ENCODE results near the gene SCYL1. TPM values are rescaled to one million over a fixed set of nuclear protein-coding genes. Genes with fewer than 3 reads are reported as not detected.

Gene SCYL1
- total RNA-seq, 1 donor from 2014 or later: 103 TPM

DNA sequence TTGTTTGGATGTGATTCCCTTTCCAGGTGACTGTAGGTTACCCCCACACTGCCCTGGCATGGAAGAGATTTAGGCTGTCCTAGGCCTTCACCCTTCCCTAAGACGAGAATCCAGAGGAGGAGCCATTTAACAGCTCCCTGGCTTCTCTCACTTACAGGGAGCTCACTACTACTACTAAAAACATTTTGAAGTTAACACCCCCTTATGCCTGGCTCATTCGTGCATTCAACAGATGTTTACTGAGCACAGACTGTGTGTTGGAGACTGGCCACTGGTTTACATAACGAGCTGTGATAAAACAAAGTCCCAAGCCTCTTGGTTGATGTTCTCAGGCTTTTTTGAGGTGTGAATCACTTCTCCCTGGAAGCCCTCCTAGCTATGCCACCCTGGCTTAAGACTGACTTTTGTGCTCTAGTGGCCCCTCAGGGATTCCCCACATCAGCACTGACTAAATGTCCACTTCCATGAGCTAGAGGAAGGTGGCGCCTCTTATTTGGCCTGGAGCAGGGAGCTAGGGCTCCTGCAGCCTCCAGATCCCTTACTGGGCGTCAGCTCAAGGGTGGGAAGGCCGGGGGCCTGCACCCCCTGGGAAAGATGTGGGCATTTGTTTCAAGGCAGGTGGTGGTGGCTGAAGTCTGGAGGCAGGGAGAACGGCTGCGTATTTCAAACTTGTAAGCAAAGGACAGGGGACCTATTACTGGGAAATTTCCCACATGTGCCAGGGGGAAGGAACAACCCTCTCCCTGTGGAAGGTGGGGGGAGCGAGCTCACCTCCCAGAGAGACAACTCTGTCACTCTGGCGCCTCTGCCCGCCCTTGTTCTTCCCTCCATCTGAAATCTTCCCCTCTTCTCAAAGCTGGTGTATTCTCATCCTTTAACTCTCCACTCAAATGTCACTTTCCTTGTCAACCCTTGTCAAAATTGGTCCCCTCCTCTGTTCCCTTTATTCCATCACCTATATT is 45.4 kb upstream of the SCYL1 start:
- peak; percentile 45 for TF ChIP-seq CTCF (IDR thresholded peaks at IDR 0.05)
- Mint-ChIP-seq H3K36me3 (ENCODE audit: unreplicated experiment) (no peaks in the 10 kb centered on the region), H3K4me1 (ENCODE audit: unreplicated experiment) (peaks cover 56% of the 10 kb centered on the region), H3K9me3 (ENCODE audit: unreplicated experiment) (no peaks in the 10 kb centered on the region), H3K27me3 (ENCODE audit: unreplicated experiment) (no peaks in the 10 kb centered on the region), H3K4me3 (ENCODE audit: unreplicated experiment) (peak overlapping the region; percentile 56), H3K27ac (ENCODE audit: unreplicated experiment) (peak overlapping the region; percentile 93)
- DNase-seq (ENCODE audit: extremely low spot score, unreplicated experiment): no peak

GRCh38 chr11:65482306-65482850 is 42.5 kb upstream of the SCYL1 start:
- no peak for TF ChIP-seq CTCF (IDR thresholded peaks at IDR 0.05)
- H3K27ac Mint-ChIP-seq (ENCODE audit: unreplicated experiment): peak overlapping the region; percentile 92
- no peaks in the 10 kb centered on the region for H3K27me3 Mint-ChIP-seq (ENCODE audit: unreplicated experiment)
- H3K36me3 Mint-ChIP-seq (ENCODE audit: unreplicated experiment): no peaks in the 10 kb centered on the region
- DNase-seq (ENCODE audit: extremely low spot score, unreplicated experiment): no peak
- no peaks in the 10 kb centered on the region for H3K9me3 Mint-ChIP-seq (ENCODE audit: unreplicated experiment)
- peaks cover 72% of the 10 kb centered on the region for H3K4me1 Mint-ChIP-seq (ENCODE audit: unreplicated experiment)
- no peak overlapping the region for H3K4me3 Mint-ChIP-seq (ENCODE audit: unreplicated experiment)

GRCh38 chr11:65485920-65486219 is 39.0 kb upstream of the SCYL1 start:
- Mint-ChIP-seq H3K36me3 (ENCODE audit: unreplicated experiment) (no peaks in the 10 kb centered on the region), H3K4me1 (ENCODE audit: unreplicated experiment) (peaks cover 76% of the 10 kb centered on the region), H3K27ac (ENCODE audit: unreplicated experiment) (no peak overlapping the region), H3K4me3 (ENCODE audit: unreplicated experiment) (no peak overlapping the region), H3K9me3 (ENCODE audit: unreplicated experiment) (no peaks in the 10 kb centered on the region), H3K27me3 (ENCODE audit: unreplicated experiment) (no peaks in the 10 kb centered on the region)
- TF ChIP-seq CTCF (IDR thresholded peaks at IDR 0.05): no peak
- no peak for DNase-seq (ENCODE audit: extremely low spot score, unreplicated experiment)

DNA sequence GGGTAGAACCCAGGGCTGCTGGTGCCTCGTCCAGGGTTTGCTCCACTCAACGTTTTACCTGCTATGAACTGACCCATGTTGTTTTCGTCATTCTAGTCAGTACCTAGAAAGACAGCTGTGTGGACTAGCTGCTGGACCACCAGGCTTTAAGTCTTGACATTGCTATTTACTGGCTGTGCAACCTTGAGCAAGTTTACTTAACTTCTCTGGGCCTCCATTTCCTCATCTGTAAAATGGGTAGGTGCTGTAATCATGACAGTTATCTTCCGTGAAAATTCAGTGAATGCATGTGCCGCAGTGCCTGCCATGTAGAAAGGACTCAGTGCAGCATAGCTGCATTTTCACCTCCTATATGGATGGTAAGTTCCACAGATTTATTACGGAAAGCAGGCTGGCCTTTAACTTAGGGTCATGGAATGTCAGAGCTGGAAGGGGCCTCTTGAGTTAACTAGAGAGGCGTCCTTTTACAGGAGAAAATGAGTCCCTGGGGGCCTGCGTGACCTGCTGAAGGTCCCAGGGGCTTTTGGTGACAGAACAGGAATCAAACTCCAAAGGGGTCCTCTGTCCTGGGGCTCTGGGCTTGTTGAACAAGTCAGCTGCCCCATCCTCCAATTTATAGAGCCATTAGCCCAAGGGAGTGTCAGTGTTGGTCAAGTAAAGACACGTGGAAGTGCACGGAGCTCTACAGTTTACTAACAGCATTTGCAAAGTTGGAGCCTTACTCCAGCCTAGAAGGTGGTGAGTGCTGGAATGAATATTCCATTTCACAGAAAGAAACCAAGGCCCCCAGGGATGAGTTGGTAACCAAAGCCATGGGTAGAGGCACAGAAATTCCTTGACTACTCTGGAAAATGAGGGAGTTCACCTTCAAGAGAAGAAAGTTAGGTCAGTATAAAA is 38.1 kb upstream of the SCYL1 start:
- no peaks in the 10 kb centered on the region for H3K9me3 Mint-ChIP-seq (ENCODE audit: unreplicated experiment)
- peaks cover 81% of the 10 kb centered on the region for H3K4me1 Mint-ChIP-seq (ENCODE audit: unreplicated experiment)
- no peaks in the 10 kb centered on the region for H3K36me3 Mint-ChIP-seq (ENCODE audit: unreplicated experiment)
- H3K27me3 Mint-ChIP-seq (ENCODE audit: unreplicated experiment): no peaks in the 10 kb centered on the region
- no peak for TF ChIP-seq CTCF (IDR thresholded peaks at IDR 0.05)
- DNase-seq (ENCODE audit: extremely low spot score, unreplicated experiment): no peak
- no peak overlapping the region for H3K27ac Mint-ChIP-seq (ENCODE audit: unreplicated experiment)
- peak overlapping the region; percentile 26 for H3K4me3 Mint-ChIP-seq (ENCODE audit: unreplicated experiment)

Measured in osteocyte (in vitro differentiated cells).